Activated effector memory CD4-positive, alpha-beta T cell treated with anti-CD3 and anti-CD28 coated beads, Interleukin-2, amount 50 U/mL, for 16 hours (primary cell): ENCODE data around the gene CCDC188.

Experiments used
- DNase-seq: peaks from one replicate; pipeline ENCODE4 v3.0.0-alpha.2; 2020

The CCDC188 gene

DNA sequence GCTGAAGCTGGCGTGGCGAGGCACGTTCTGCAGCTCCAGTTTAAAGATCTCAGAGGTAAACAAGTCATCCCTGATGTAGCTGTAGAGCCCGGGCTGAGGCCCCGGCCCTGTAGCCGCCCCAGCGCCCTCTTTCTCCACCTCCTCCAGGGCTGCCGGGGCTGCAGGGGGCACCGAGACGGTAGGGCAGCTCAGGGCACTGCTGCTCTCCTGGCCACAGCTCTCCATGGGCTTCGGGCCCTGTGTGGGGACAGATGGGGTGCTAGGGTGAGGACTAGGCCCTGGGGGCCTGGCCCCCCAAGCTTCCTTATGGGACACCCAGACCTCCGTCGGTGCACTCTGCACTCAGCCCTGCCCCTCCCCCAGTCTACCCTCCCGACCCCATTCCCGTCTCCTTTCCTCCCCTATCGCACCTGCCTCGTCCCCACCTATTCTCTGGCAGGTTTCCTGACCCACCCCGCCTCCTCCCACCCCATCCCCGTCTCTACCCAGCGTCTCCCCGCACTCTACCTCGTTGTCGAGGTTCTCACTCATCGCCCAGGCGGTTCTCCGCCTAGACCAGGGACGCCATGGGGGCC, 34.4 kb downstream of the CCDC188 start:
- no peak for DNase-seq

DNA sequence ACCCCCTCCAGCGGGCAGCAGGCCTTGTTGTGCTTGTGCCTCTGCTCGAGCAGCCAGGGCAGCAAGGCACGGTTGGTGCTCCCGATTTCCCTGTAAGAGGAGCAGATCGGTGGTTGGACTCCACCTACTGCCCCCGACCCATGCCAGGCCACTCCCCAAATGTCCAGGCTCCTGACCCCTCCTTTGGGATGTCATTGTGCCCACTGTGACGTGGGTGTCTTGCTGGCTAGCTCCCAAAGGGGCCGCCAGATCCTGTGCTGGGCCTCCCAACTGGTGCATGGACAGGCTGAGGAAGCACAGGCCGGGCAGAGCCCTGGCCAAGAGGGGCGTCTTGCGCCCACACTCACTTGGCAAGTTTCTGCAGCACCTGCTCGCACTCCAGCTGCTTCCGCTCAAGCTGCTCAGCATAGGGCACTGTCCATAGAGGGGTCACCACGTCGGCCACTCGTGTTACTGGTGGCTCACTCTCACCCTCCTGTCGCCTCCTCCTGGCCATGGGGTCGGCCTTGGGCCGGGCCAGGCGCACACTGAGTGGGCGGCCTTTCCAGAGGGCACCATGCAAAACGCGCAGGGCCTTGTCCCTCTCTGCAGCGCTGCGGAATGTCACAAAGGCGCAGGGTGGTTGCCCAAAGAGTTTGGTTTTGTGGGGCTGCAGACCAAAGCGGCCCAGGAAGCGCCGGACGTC, 35.0 kb downstream of the CCDC188 start, which contains the start of gene RANBP1:
Gene RANBP1 (plus strand): TSS at position 414 of the 685 bp plus-strand sequence. CDS start 81 bp downstream, at position 495.
- DNase-seq: no peak

DNA sequence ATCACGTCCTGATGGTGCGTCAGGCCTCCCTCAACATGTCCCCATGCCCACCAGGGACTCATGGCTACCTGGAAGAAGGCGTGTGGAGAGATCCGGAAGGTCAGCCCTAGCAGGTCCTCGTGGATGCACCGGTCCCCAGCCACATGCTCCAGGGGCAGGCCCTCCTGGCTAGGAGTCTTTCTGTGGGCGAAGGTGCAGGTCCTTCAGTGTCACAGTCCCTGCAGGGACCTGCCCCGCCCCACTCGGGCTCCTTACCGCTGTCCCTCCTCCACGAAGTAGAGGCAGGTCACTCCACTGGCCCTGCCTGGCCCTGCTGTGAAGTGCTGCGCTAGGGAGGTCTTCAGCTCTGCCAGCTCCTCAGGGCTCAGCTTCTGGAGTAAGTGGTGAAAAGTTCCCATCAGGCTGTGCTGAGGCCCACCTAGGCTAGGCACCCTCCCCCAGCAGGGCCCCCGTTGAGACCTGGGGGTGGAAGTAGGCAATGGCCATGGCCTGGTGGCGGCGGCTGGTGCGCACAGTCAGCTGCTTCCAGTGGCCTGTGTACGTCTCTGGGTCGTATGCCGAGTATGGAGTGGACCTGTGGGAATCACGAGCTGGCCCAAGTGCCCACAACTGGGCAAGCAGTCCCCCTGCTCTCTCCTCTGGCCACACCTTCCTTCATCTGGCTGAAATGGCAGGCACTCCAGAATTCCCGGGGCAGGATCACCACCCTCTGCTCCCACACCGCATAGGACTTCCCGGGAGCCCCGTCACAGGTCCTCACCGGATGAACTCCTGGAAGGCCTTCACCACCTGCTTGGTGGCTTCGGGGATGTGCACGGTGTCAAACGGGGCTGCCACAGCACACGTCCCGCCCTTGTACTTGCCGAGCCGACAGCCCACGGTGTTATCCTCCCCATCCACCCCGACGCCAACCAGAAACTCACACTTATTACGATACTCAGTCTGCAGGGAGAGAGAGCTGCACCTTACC, 36.1 kb downstream of the CCDC188 start:
- DNase-seq: no peak

DNA sequence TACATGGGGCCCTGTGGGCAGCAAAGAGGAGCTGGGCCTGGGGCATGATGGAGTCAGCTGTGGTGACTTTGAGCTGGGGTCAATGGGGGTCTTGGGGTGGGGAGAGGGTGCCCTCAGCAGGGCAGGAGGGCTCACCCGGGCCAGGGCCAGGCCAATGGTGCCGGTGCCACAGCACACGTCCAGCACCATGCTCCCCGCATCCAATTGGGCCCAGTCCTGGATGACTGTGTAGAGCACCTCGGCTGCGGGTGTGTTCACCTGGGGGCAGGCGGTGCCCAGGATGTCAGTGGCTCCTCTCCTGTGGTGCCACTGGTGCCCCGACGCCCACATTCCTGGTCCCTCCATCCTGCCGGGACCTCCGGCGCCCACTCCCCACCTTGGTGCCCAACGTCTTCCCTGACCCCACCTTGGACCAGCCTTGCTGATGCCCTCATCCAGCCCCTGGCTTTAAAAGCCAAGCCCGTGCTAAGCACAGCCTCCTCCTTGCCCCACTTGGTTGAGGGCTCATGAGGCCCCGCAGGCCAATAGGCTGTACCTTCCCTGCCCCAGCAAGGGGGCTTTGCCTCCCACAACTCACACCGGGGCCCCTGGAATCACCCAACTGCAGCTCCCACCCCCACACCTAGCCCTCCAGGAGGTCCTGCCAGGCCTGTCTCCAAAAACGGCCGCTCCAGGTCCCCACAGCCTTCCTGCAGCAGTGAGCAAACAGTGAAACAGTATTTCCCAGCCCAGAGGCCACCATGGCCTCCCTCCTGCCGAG, 37.1 kb downstream of the CCDC188 start:
- DNase-seq: no peak

DNA sequence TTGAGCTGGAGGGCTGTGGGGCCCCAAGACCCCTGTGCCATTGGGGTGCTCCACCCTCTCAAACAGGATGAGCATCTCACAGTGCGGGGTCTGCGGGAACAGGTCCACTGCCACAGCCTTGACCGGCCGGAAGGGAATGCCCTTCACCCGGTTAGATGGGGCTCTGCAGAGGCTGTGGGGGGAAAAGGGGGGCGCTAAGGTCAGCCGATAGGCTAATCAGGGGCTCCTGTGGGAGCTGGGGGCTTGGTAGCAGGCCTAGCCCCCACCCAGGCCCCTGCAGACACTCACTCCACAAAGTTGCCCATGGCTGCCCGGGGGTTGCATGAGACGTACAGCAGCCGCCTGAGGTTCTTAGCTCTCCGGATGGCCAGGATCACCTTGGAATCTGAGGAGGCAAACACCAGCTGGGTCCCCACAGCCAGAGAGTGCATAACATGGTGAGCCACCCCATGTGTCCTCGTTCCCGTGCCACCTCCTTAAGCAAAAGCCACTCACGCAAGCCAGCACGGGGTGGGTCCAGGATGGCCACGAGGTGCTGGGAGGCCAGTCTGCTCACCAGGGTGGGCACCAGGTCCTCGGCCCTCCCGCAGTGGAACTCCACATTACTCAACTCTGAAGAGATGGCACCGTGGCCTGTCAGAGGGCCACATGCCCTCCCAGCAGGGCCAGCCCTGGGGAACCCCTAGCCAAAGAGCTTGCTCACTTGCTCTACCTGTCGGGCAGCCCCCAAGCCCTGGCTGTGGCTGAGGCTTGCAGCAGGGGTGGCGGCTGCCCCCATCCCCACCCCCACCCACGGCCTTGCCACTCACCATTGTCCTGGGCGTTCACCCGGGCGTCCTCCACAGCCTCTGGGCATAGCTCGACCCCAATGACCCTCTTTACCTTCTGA, 38.0 kb downstream of the CCDC188 start:
- DNase-seq: no peak

DNA sequence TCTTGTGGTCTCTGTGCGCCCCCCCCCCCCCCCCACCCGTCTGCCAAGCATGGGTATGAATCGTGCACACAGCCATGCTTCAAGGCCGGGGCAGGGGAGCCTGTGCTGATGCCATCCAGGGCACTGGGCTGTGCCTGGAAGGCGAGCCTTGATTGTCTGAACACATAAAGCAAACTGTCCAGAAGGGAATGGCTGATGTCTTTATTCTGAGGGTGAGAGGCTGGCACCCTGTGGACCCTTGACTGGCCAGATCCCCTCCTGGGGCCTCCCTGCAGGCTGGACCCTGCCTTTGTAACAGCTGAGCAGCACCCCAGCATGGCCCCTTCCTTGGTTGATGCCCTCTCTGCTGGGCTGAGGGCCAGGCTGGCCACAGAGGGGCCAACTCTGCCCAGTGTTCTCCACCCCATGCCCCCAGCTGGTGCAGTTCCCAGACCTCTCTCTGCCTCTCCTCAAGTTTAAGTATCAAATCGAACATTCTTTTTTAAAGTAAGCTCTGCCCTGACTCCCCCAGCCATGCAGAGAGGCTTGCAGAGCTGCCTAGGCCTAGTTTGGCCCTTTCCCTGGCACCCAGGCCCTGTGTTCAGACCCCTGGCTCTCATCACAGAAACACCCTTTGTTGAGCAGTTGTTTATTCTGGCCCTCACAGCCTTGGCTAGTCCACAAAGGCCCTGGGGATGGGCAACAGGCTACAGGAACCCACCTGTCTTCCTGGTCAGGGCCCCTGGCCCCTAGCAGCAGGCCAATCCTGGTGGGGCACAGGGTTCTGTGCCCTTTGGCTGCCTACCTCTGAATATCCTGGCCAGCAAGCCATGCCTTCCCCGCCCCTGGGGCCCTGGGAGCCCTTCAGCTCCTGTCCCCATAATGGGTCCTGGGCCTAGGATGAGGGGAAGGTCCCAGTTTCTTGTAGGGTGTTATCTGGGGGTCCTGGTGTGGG, 38.9 kb downstream of the CCDC188 start:
- no peak for DNase-seq

DNA sequence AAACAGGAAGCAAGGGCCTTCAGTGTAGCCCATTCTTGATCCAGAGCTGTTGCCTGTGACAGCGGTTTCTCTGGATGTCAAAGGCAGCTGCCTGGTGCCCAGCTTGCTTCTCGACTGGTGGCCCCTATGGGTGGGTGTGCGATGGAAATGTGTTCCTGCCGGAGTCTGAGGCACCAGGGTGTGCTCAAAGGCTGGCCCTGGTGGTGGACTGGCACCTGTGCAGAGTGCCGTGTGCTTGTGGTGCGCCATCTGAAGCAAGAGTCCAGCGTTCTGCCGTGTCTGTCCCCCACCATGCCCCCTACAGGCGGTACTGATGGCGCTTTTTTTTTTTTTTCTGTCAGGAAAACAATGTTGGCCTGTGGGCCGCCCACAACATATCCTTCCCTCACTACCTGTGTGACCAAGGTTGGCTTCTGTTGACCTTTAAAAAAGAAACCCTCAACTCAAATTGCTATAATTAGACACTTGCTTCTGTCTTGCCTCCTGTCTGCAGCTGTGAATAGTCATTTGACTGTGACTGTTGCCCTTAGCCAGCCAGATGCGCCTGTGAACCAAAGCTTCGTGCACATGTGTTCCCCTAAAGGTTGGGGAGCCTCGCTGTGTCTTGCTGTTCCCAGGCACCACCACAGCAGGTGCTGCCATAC, 39.7 kb downstream of the CCDC188 start:
- no peak for DNase-seq

DNA sequence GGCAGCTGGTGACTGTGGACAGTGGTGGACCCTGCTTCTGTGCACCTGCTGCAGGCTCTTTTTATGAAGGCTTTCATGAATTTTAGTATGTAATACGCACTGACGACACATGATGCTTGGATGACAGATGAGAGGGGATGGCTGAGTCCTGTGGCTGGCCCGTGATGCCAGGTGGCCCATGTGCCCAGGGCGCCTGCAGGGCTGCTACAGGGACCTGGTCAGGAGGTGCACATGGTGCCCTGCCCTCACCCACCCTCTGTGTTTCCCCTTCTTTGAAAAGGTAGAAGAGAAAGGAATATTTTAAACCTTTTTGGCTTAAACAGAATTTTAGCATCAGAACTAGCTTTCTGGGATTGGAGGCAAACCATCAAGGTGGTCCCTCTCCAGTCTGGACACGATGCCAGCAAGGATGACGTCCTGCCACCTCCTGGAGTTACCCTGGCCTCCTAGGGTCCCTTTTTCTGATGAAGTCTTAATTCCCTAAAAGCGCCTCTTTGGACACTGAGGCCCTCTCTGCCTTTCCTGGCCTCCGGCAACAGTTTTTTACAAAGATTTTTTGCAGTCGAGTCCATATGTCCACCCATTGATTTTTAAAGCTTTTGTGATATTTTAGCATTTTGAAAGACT, 40.4 kb downstream of the CCDC188 start:
- no peak for DNase-seq

DNA sequence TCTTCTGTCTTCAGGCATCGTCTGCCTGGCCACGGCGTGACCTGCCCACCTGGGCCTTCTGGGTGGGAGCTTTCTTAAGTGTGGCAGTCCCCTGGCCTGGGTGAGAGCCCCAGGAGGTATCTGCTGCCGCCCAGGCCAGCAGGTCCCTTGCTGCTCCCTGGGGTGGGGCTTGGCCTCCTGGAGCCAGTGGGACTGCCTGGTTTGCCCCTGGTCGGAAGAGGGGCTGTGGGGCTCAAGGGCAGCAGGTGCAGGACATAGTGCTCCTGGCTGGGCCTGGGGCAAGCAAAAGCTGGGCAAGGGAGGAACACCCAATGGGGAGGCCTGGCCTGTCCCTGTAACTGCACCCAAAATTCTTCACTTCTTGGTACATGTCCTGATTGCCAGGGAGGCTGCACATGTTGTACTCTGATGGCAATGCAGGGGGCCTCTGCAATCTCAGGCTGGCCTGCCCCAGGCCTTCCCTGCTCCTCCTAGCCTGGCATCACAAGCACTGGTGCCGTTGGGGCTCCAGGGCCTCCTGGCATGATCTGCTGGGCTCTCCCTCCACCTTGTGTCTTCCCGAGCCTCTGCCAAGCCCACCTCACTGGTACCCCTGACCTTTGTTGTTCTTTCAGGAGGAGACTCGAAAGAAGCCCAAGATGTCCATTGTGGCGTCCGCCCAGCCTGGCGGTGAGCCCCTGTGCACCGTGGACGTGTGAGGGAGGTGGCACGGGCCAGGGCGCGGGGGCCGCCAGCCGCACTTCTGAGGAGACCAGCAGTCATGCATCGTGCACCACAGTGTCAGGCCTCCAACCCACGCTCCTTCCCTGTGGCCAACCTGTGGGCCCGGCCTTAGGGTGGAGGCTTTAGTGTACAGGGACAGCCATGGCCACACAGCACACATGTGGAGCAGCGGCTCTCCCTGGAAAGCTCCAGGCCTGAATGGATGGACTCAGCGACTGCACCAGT, 41.2 kb downstream of the CCDC188 start:
- DNase-seq: no peak

DNA sequence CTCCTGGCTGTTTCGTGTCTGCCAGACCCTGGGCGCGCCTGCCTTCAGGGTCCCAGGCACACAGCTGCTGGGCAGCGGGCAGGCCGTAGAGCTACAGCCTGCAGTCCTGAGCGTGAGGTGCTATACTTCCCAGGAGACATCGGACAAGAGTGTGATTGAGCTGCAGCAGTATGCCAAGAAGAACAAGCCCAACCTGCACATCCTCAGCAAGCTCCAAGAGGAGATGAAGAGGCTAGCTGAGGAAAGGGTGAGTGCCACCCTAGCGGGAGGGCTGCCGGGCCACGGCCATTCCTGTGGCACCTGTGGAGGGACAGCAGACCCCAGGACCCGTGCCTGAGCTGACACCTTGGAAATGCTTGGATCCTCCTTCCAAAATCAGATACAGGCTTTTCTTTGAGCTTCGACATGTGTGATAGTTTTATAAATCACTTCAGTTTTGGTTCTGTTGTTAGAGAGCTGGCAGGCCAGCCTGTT, 42.1 kb downstream of the CCDC188 start:
- no peak for DNase-seq

DNA sequence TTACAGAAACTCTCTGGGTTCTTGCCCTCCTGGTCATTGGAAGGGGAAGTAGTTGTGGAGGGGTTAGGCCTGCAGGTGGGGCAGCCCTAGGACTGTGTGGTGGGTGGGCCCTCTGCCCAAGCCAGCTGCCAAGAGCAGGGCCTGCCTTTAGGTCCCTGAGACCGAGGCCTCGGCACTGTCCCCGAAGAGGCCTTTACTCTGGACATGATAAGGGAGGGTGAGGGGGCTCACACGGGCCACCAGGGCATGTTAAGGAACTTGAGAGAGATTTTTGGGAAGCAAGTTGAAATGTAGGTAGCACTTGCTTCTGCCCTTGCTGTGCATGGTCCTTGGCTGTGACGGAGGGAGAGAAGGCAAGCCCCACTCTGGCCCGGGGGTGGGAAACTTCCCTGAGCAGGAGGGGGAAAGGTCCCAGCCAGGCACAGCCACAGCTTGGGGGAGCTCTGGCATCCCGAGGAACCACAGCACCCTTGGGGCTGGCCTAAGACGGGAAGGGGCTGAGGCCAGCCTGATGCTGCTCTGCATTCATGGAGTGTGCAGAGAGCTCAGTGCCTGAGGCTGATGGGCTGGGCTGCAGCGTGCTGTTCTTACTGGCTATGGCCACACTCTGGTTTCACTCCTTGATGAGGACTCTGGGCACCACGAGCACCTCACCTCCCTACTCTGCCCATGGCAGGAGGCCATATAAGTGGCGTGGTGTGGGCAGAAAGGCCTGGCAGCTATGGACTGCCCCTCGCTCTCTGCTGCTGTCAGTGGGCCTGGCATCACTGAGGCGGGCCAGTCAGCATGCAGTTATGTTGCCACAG, 42.7 kb downstream of the CCDC188 start:
- no peak for DNase-seq

DNA sequence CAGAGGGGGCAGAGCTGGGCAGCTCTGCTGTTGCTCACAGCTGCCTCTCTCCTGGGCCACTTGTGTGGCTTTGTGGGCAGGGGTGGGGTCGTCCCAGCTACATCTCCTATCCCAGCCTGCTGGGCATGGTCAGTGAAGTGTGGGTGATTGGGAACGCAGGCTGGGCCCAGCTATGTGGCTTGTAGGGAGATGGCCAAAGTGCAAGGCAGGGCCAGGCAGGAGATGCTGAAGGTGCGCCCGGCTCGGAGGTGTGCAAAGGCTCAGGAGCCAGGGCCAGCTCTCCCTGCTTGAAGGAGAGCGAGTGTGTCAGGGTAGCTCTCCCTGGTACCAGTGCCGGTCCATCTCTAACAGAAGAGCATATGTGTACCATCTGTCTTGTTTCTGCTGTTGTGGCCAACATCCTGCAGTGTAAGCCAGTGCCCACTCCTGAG, 43.4 kb downstream of the CCDC188 start:
- no peak for DNase-seq

DNA sequence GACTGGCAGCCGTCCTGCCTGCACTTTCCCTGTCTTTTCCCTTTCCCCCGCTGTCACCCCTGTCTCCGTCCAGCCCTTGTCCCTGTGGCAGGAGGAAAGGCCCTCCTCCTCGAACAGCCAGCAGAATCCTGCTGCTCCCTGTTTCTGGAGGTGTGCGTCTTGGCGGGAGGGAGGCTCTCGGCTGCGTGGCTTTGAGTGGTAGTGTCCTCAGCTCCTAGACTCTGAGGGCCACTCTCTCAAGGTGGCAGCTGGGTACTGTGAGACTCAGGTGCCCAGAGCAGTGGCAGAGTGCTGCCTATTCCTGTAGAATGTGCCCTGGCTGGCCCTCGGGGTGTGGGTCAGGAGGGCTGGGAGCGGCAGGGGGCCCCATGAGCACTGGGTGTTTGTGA, 44.0 kb downstream of the CCDC188 start:
- DNase-seq: no peak

DNA sequence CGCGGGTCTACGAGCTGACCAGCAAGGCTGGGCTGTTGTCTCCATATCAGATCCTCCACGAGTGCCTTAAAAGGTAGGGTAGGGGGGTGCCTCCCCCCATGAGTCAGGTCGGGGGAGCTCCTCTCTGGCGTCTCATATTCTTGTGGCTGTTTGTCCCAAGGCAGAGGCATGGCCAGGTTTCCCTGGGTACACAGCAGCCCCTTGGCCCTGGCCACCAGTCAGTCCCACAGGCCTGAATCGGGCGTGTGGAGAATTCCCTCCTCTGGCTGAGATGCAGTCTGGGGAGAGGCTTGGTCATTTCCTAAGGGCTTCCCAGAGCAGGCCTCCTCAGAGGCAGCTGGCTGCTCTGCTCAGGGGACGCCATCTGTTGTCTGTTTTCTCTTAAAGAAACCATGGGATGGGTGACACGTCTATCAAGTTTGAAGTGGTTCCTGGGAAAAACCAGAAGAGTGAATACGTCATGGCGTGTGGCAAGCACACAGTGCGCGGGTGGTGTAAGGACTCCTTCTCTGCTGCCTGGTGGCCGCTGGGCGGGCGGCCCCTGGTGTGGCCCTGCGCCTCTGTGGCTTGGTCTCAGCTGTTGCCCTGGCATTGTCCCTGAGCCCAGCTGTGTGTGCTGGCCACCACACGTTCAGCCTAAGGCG, 44.5 kb downstream of the CCDC188 start:
- no peak for DNase-seq

DNA sequence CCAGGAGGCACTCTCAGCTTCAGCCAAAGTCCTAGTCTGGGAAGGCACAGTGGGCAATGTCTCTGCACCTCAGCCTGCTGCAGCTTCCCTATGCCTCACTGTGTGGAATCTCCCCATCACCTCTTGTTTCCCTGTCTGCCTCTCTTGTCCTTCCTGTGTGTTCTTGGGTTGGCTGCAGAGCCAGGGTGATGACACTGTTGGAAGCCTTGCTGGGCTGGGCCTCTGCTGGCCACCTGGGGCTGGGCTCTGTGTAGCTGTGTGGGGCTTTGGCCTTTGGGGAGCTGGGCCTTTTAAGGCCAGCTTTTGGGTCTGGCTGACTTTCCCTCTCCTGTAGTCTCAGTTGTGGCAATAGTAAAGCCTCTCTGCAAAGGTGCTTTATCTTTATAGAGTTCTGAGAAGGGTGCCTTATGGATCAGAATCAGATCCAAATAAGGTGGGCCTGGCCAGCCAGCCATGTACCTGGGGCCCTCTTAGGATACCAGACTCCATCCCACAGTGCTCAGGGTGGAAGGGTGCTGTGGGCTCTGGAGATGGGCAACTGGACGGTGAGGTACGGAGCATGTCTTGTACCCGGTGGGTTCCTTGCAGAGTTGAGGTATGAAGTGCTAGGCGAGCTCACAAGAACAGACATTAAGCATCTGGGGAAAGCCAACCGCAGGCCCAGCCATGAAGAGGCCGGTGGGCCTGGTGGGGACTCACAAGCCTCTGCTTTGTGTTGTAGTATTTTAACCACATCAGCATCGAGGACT, 45.2 kb downstream of the CCDC188 start:
- no peak for DNase-seq

DNA sequence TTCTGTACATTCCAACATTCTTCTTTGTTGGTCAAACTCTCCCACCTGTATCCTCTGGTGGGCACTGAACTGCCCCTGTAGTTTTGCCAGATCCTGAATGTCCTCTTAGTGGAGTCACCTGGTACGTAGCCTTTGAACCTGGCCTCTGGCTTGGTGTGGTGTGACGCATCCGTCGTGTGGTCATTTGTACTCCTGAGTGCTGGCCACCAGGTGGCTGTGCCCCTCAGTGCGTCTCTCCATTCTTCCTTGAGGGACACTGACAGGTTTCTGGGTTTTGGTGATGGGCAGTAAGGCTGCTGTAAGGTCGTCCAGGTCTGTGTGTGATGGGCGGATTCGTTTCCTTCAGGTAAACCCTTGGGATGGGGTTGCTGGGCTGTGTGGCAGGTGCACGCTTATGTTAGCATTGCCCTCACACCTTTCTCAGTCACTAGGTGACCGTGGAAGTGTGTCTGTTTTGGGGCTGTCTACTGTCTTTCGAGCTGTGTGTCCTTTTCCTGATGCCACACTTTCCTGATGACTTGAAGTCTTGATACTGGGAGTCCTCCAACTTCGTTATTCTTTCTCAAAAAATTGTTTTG, 48.6 kb downstream of the CCDC188 start:
- no peak for DNase-seq
